Stimulated activated CD4-positive, alpha-beta T cell treated with anti-CD3 and anti-CD28 coated beads, Interleukin-2, amount 100 ng/mL, for 24 hours (primary cell): Measurements from ENCODE around the gene DDX51.
"Not testable (repeated sequence)": the region's sequence is repeated elsewhere in the genome, so short reads cannot be mapped to it uniquely, and the experiment has no call there.

Source experiments
- DNase-seq, 2 donors: peaks; one replicate each; pipeline ENCODE4 v3.0.0-alpha.2; 2020

The DDX51 gene

DNA sequence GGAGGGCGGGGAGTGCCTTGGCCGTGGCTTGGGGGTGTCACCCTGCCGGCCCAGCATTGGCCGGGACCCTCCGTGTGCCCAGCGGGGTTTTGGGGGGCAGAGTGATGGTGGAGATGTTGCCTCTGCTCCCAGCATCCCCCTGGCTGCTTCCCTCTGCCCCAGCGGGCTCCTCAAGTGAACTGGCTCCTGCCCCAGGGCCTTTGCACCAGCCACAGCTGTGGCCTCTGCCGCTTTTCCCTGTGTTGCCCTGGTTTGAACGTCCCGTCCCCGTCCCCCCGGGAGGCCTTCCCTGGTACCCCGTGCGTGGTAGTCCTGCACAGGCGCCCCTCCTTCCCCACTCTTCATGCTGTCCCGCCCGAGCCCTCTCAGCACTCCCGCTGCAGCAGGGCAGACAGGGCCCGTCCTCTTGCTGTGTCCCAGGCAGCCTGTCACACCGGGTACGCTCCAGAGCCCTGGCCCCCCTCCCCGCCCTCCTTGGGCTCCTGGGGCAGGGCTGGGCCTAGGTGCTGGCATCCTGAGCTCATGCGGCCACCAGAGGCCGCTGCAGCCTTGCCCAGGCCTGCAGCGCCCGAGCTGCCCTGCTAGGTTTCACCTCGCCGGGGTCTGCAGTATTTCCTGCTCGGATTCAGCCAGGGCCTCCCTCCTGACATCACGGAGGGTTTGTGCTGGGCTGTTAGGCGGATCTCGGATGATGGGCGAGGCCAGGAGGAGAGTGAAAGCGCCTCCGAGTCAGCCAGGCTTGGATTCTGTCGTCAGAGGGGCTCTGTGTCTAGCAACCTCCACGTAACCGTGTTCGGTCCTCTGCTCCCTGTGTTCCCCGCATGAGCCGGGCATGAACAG is 9.6 kb upstream of the DDX51 start:
- DNase-seq = peak; percentile 70

DNA sequence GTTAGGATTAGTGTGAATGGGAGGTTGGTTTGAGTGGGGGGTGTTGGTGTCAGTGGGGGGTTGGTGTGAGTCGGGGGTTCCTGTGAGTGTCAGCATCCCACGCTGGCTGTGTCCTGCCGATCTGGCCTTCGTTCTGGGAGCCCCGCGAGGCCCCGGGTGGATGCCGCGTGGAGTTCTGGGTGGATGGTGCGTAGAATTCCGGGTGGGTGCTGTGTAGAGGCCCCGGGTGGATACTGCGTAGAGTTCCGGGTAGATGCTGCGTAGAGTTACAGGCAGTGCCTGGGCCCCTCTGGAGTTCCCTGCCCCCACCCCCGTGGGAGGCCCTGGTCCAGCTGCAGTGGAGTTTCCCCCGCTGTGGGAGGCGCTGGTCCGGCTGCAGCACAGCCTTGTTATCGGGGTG is 8.8 kb upstream of the DDX51 start:
- no peak for DNase-seq

DNA sequence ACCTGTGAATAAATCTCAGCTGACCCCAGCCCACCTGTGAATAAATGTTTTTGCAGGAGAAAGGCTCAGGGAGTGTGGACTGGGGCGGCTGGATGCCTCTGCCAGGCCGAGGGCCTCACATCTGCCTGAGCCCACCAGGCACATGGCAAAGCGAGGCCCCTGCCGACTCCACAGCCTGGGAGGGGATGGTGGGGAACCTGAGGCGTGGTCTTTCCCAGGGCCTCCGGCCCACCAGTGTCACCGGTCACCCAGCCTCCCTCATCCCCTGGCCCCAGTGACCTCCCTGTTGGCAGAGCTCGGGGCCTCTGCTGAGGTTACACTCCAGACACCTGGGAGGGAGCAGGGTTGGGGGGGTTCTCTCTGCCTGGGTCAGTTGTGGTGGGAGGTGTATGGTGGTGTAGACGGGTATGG is 8.3 kb upstream of the DDX51 start:
- DNase-seq = no peak

DNA sequence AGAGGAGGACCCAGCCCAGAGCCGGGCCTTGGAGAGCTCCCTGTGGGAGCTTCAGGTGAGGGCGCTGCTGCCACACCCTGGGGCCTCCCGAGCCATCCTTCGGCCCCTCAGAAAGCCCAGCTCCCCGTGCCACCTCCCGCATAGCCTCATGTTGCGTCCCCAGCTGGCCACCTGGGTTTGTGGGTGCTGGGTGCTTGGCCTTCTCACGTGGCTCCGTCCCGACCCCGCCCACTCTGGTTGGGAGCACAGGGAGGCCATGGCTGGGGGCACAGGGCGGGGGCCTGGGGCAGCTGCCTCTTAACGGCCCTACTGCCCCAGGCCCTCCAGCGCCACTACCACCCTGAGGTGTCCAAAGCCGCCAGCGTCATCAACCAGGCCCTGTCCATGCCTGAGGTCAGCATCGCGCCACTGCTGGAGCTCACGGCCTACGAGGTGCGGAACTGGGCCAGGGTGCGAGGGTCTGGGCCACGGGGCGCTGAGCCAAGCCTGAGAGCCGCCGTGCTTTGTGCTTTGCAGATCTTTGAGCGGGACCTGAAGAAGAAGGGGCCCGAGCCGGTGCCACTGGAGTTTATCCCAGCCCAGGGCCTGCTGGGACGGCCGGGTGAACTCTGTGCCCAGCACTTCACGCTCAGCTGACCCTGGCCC is 7.8 kb upstream of the DDX51 start:
- no peak for DNase-seq

DNA sequence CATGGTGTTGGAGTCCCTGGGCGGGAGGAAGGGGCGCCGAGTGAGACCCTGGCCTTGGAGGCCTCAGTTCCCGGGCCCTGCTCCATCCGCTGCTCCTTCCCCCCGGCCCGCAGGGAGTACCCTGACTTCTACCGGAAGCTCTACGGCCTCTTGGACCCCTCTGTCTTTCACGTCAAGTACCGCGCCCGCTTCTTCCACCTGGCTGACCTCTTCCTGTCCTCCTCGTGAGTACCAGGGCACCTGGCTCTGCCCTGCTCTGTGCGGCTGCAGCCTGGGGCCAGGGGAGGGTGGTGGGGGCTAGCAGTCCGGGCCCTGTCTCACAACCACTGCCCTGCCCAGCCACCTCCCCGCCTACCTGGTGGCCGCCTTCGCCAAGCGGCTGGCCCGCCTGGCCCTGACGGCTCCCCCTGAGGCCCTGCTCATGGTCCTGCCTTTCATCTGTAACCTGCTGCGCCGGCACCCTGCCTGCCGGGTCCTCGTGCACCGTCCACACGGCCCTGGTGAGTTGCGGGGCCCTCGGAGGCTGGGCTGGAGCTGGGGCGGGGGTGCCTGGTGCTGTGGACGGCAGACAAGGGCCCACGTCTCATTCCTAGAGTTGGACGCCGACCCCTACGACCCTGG is 7.1 kb upstream of the DDX51 start:
- DNase-seq = no peak

DNA sequence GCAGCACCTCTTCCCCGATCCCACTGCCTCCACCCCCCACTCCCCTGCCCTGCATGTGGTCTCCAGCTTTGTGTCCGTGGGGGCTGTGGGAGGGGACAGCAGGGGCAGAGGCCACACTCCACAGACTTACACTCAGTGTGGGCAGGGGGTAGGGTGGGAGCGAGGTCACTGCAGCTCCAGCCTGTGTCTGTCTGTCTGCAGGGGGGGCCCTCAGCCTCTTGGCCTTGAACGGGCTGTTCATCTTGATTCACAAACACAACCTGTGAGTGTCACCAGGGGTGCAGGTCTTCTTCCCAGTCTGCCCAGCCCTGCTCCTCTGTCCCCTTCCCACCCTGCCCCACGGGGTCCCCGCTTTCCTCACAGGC is 6.6 kb upstream of the DDX51 start:
- no peak for DNase-seq

DNA sequence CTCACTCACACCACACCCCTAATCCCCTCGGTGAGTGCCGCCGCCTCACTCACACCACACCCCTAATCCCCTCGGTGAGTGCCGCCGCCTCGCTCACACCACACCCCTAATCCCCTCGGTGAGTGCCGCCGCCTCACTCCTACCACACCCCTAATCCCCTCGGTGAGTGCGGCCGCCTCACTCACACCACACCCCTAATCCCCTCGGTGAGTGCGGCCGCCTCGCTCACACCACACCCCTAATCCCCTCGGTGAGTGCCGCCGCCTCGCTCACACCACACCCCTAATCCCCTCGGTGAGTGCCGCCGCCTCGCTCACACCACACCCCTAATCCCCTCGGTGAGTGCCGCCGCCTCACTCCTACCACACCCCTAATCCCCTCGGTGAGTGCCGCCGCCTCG is 5.4 kb upstream of the DDX51 start:
- not testable (repeated sequence) for DNase-seq

DNA sequence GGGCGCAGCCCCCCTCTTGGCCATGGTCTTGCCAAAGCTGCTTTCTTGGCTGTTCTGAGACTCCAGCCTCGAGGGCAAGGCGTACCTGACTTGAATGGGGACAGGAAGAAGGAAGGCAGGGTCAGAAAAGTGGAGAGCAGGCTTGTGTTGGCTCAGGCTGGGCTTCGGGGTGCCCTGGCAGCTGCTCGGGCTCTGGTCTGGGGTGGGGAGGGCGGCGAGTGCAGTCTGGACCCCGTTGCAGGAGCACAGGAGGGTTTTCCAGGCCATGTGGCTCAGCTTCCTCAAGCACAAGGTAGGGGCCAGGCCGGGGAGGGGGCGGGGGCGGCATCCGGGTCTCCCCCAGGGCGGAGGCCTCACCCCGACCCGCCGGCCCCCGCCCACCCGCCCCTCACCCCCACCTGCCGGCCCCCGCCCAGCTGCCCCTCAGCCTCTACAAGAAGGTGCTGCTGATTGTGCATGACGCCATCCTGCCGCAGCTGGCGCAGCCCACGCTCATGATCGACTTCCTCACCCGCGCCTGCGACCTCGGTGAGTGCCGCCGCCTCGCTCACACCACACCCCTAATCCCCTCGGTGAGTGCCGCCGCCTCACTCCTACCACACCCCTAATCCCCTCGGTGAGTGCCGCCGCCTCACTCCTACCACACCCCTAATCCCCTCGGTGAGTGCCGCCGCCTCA is 4.4 kb upstream of the DDX51 start:
- DNase-seq = no peak

DNA sequence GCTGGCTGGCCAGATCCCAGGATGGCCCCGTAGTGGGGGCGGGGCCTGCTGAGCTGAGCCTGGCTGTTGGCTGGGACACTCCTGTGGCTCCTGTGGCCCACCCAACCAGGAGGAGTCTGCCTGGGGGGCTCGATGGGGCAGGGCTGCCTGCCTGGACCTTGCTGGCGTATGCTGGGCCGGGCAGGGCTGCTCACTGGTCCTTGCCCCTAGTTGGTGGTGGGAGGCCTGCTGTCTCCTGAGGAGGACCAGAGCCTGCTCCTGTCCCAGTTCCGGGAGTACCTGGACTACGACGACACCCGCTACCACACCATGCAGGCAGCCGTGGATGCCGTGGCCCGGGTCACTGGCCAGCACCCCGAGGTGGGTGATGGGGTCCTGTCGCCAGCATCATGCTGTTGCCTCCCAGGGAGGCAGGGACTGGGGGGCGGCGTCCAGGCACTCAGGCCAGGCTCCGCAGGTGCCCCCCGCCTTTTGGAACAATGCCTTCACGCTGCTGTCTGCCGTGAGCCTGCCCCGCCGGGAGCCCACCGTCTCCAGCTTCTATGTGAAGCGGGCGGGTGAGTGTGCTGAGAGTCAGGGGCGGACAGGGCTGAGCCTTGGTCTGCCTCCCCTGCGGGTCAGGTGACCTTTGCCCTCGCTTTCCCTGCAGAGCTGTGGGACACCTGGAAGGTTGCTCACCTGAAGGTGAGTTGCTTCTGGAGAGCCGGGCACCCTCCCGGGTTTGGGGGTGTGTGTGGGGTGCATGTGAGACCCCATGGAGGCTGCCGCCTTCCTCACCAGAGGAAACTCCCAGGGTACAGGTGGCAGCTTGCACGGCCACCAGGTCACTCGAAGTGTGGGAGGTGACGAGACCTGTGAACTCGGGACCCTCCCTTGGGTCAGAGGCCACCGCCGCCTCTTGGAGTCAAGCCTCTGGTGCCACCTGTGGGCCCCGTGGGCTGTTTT is 3.6 kb upstream of the DDX51 start:
- no peak for DNase-seq

DNA sequence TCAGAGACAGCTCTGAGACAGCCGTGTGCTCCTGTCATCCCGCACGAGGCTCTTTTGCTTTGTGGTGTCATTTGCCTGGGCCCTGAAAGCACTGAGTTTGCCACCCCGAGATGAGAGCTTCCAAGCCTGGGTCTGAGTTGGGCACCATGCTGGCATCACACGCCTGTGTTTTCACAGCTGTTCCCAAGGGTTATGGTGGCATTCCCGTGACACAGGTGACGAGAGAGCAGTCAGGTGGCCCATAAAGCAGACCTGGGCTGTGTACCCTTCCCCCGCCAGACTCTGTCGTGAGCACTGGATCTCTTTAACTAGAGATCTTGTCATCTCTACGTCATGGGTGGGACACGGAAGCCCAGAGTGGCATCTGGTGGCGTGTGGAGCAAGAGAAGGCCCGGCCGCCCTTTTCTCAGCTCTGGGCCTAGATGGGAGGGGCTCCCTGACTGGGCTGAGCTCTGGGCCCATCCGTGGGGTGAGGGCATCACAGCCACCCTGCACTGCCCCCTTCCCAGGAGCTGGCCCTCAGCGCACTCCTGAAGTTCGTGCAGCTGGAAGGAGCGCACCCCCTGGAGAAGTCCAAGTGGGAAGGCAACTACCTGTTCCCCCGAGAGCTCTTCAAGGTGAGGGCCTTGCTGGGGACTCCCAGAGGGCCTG is 2.8 kb upstream of the DDX51 start:
- no peak for DNase-seq

DNA sequence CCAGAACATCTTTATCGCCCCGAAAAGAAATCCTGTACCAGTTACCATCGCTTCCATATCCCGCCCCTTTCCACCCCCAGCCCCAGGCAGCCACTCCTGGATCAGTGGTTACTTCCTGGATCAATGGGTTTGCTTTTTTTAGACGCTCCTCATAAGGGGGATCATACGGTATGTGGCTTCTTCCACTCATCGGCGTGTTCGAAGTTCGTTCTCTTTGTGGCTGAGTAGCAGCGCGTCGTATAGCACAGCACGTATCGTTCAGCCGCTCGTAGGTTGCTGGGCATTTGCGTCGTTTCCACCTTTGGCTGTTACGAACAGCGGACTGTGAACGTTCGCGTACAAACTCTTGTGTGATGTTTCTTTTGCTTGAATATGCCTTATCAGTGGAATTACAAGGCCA is 2.0 kb upstream of the DDX51 start:
- DNase-seq = no peak

DNA sequence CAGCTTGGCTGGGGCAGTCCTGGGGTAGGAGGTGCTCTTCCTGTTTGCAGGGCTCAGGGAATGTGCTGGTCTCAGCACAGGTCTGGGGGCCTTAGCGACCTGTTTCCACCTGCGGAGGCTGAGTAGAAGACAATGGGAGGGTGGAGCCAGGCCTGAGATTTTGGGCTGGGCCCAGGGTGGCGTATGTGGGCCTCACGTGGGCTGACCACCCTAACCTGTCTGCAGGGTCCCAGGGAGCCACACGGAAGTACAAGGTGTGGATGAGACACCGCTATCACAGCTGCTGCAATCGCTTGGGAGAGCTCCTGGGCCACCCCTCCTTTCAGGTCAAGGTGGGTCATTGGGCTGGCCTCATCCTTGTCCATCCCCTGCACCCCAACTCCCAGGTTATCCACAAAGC is 1.2 kb upstream of the DDX51 start:
- DNase-seq = no peak

DNA sequence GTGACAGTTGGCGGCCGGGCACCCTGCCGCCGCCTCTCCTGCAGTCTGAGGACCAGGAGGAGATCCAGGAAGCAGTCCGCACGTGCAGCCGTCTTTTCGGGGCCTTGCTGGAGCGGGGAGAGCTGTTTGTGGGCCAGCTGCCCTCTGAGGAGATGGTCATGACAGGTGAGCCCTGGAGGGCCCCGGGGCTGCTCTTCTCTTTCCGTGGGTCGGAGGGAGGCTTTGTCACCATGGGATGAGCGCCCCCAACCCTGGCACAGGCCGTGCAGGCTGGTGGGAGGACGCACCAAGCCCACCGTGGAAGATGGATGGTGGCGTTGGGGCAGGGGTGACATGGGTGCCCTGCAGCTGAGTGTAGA is 670 bp upstream of the DDX51 start:
- DNase-seq = no peak

DNA sequence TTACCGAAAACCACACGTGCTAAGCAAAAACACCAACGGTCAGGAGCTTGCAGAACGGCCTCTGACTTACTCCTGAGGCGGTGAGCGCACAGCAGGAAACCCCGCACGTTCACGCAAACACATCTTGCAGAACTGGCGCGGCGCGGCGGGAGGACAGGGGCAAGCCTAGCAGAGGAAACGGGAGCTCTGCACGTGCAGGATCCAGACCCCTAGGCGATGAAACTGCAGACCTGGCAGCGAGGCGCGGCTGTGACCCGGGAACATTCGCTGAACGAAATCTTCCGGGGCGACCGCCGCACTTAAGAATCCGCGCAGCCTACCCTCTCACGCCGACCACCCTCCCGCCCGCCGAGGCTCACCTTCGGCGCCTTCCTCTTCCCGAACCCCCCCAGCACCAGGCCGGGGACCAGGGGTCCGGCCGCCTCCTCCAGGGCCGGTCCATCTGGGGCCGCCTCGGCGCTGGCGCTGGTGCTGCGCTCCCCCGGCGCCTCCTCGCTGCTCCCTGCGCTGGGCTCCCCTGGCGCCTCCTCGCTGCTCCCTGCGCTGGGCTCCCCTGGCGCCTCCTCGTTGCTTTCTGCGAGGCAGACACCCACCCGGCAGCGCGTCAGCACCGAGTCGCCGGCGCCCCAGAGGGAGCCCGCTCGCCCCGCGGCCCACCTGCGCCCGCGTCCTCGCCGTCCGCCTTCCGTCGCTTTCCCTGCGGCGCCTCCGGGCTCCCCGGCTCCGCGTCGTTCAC is 615 bp downstream of the DDX51 start:
- DNase-seq = peak in 1 of 2 donors; percentile 40

DNA sequence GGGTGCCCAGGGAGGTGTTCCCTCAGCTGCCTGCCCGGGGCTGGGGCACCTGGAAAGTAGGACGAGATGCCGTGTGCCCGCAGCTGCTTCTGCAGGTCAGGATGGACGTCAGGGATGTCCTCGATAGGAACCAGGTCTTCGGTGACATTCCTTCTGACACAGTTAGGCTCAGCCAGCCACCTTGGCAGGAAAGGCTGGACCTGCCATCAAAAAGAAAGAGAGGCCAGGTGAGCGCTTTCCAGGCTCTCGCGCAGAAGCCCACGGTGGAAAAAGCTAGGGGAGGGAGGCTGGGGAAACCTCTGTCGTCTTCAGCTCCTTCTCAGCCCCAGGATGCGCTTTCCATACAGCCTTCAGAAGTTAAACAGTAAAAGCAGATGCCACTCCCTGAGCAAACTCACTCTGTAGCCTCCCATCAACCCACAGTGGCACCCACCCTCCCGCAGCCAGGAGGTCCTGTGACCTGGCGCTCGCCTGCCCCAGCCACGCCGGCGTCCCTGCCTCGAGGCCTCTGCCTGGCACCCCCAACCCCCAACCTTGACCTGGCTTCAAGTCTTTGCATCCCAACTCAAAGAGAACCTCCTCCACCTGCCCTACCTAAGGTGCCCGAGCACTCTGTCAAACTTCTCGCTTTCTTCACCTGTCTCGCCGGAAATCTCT is 1.3 kb downstream of the DDX51 start:
- DNase-seq = no peak

DNA sequence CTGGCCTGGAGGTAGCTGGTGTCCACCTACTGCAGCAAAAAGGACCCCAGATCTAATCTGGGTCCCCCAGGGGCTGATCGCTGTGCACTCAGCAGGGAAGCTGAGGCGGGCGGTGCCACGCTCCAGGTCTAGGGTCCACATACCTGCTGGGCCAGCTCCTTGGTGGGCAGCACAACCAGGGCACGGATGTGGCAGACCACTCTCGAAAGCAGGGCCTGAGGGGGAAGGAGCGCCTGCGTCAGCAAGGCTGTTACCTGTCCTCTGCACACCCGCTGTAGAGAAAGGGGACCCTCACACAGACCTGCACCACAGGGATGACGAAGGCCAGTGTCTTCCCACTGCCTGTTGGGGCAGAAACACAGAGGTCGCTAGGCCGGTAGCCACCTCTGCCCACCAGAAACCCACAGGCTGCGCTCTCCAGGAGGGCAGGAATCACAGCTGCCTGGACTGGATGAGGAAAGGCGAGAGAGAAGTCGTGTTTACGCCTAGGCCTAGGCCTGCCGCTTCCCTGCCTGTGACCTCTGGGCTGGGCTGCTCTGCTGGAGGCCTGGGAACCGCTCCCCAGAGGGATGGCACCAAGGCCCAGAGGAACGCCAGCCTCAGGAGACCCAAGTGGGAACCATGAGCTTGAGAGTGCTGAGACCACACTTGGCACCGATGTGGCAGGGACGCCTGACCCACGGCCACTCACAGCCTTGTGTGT is 2.0 kb downstream of the DDX51 start:
- no peak for DNase-seq

DNA sequence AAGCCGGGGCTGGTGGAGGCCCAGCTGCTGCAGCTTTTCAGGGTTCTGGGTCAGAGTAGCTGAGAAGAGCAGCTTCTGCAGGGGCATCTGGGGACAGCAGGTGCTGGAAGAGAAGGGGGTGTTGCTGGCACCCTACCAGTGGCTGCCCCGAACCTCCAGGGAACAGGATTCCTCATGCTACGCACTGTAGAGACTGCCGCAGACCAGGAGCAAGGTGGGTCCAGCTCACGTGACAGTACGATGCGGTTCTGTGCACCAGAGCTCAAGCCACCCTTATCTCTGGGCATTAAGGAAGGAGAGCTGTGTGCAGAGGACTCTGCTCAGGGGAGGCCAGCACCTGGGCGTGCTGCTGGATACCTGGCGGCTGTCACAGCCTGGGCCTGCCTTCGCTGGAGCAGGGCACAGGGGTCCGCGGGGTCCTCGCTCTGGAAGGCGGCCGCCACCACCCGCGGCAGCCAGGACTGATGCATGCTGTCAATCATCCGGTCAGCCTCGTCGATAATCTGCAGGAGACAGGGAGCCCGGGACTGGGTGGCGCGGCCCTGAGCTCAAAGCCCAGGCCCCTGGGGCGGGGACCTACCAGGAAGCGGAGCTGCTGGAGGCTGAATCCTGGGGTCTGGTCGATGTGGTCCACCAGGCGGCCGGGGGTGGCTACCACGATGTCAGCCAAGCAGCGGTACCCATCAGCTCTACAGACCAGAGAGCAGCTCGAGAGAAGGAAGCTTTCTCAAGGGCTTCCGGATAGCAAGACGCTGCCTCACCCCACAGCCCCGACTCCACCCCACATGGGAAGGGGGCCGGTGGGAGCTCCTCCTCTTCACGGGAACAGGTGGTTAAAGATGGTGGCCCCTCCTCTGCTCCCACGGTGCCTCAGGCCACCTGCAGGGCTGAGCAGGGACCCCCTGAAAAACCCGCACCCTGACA is 2.9 kb downstream of the DDX51 start:
- no peak for DNase-seq

DNA sequence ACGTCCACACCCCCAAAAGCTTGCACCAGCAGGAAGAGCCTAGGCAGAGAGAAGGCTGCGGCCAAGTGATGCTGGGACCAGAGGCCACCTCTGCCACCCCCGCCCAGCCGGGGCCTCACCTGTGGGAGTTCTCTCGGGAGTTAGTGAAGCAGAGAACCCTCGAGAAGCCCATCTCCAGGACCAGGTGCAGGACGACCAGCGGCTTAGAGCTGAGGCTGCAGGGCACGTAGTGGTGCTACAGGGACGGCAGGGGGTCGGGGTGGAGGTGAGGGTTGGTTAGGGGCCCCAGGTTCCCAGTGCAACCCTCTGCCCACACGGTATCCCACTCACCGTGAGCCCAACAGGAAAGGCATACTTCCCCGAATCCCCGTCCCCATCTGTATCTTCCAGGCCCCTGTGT is 3.6 kb downstream of the DDX51 start:
- no peak for DNase-seq

DNA sequence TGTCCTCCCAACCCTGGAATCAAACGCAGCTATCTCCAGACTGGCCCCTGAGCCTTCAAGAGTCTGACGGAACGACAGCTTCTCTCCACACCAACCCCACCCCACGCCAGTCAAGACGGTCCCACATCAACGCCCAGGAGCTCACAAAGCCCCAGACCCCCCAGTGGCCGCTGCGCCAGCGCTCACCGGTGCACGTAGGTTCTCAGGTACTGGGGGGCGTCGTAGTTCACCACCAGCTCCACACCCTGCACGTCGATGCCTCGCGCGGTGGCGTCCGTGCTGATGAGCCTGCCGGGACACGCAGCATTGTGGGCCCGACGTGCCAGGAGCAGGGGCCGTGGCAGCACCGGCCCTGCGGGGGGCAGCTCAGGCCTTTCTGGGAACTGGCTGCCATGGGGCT is 4.2 kb downstream of the DDX51 start:
- no peak for DNase-seq
